BLaER1 (cell line): Measurements from ENCODE around the gene WDR5.
"Not testable (repeated sequence)": the region's sequence is repeated elsewhere in the genome, so short reads cannot be mapped to it uniquely, and the experiment has no call there.

ENCODE experiments used
- H3K27ac ChIP-seq: shearing (Covaris generic); formaldehyde crosslinking; 2 replicates; pipeline ENCODE4 v1.8.1; 2022
- H3K27me3 ChIP-seq: shearing (Covaris generic); formaldehyde crosslinking; 2 replicates; pipeline ENCODE4 v1.8.1; 2022
- H3K36me3 ChIP-seq: shearing (Covaris generic); formaldehyde crosslinking; 2 replicates; pipeline ENCODE4 v1.8.1; 2022
- H3K4me1 ChIP-seq: shearing (Covaris generic); formaldehyde crosslinking; 2 replicates; pipeline ENCODE4 v1.8.1; 2022
- H3K4me2 ChIP-seq: shearing (Covaris generic); formaldehyde crosslinking; 2 replicates; pipeline ENCODE4 v1.8.1; 2022
- H3K4me3 ChIP-seq: shearing (Covaris generic); formaldehyde crosslinking; 2 replicates; pipeline ENCODE4 v1.8.1; 2022
- H3K9ac ChIP-seq: shearing (Covaris generic); formaldehyde crosslinking; 2 replicates; pipeline ENCODE4 v1.8.1; 2022
- H3K9me3 ChIP-seq: shearing (Covaris generic); formaldehyde crosslinking; 2 replicates; pipeline ENCODE4 v1.8.1; 2022
- H4K20me1 ChIP-seq: shearing (Covaris generic); formaldehyde crosslinking; 2 replicates; pipeline ENCODE4 v1.8.1; 2022
- Cebpa-rat ChIP-seq: shearing (Covaris generic); IDR thresholded peaks from 2 replicates; pipeline ENCODE4 v1.8.1; 2022

WDR5 gene

GRCh38 chr9:134112561-134112960 is 23.3 kb upstream of the WDR5 start:
- Histone ChIP-seq H3K27ac (no peak overlapping the region), H3K4me2 (no peak overlapping the region), H3K27me3 (no peaks in the 10 kb centered on the region), H3K9ac (no peak overlapping the region), H3K9me3 (no peaks in the 10 kb centered on the region), H4K20me1 (no peaks in the 10 kb centered on the region), H3K4me1 (peaks cover 9% of the 10 kb centered on the region; the same call in 1 of the 2 replicates), H3K4me3 (no peak overlapping the region), H3K36me3 (no peaks in the 10 kb centered on the region)
- no peak for TF ChIP-seq Cebpa-rat

GRCh38 chr9:134118972-134119371 is 16.9 kb upstream of the WDR5 start:
- H3K9me3 ChIP-seq: peaks cover 13% of the 10 kb centered on the region
- not testable (repeated sequence) for H3K4me3 ChIP-seq, H4K20me1 ChIP-seq

GRCh38 chr9:134123764-134124128 is 12.1 kb upstream of the WDR5 start:
- H3K27me3 ChIP-seq: peaks cover 9% of the 10 kb centered on the region; the same call in 1 of the 2 replicates
- H3K4me3 ChIP-seq: no peak overlapping the region

More at GRCh38 chr9:134118972-134119371, 16.9 kb upstream of the WDR5 start:
- not testable (repeated sequence) for H3K27me3 ChIP-seq, H3K36me3 ChIP-seq, H3K9ac ChIP-seq, H3K4me2 ChIP-seq, H3K27ac ChIP-seq, H3K4me1 ChIP-seq

GRCh38 chr9:134125413-134126095 is 10.3 kb upstream of the WDR5 start:
- Histone ChIP-seq H3K4me3 (no peak overlapping the region), H3K36me3 (no peaks in the 10 kb centered on the region), H4K20me1 (no peaks in the 10 kb centered on the region), H3K4me1 (peaks cover 31% of the 10 kb centered on the region), H3K27me3 (peaks cover 20% of the 10 kb centered on the region; the same call in 1 of the 2 replicates), H3K4me2 (no peak overlapping the region), H3K27ac (0 out of 2 replicates have a peak overlapping the region, but pooled peaks have one; percentile 4), H3K9me3 (no peaks in the 10 kb centered on the region), H3K9ac (no peak overlapping the region)
- TF ChIP-seq Cebpa-rat: no peak

More at GRCh38 chr9:134123764-134124128, 12.1 kb upstream of the WDR5 start:
- peaks cover 16% of the 10 kb centered on the region for H3K4me1 ChIP-seq
- H4K20me1 ChIP-seq: no peaks in the 10 kb centered on the region
- no peak overlapping the region for H3K9ac ChIP-seq
- peak; percentile 93 for TF ChIP-seq Cebpa-rat
- H3K9me3 ChIP-seq: peaks cover 13% of the 10 kb centered on the region
- no peaks in the 10 kb centered on the region for H3K36me3 ChIP-seq
- H3K4me2 ChIP-seq: no peak overlapping the region
- no peak overlapping the region for H3K27ac ChIP-seq

- no peak for TF ChIP-seq Cebpa-rat
- peaks cover 20% of the 10 kb centered on the region; the same call in 1 of the 2 replicates for H3K27me3 ChIP-seq
- no peaks in the 10 kb centered on the region for H3K9me3 ChIP-seq
- no peaks in the 10 kb centered on the region for H4K20me1 ChIP-seq
- H3K9ac ChIP-seq: no peak overlapping the region
- H3K4me2 ChIP-seq: no peak overlapping the region
- H3K27ac ChIP-seq: no peak overlapping the region
- H3K4me3 ChIP-seq: no peak overlapping the region
- H3K36me3 ChIP-seq: no peaks in the 10 kb centered on the region
- peaks cover 39% of the 10 kb centered on the region for H3K4me1 ChIP-seq
Observed at GRCh38 chr9:134126373-134126772, 9.5 kb upstream of the WDR5 start.

- no peak overlapping the region for H3K27ac ChIP-seq
- TF ChIP-seq Cebpa-rat: no peak
- H3K4me3 ChIP-seq: no peak overlapping the region
- no peaks in the 10 kb centered on the region for H4K20me1 ChIP-seq
- H3K36me3 ChIP-seq: no peaks in the 10 kb centered on the region
- peak overlapping the region; percentile 79; the same call in 1 of the 2 replicates for H3K4me2 ChIP-seq
- H3K27me3 ChIP-seq: peaks cover 20% of the 10 kb centered on the region; the same call in 1 of the 2 replicates
- no peak overlapping the region for H3K9ac ChIP-seq
- H3K9me3 ChIP-seq: no peaks in the 10 kb centered on the region
- H3K4me1 ChIP-seq: peaks cover 41% of the 10 kb centered on the region
Observed at GRCh38 chr9:134127065-134127580, 8.8 kb upstream of the WDR5 start.

GRCh38 chr9:134127616-134128015 is 8.3 kb upstream of the WDR5 start:
- Histone ChIP-seq H3K4me1 (peaks cover 41% of the 10 kb centered on the region), H3K9me3 (no peaks in the 10 kb centered on the region), H3K4me3 (no peak overlapping the region), H3K27me3 (peaks cover 20% of the 10 kb centered on the region; the same call in 1 of the 2 replicates), H3K27ac (no peak overlapping the region), H3K36me3 (no peaks in the 10 kb centered on the region), H3K9ac (no peak overlapping the region), H3K4me2 (peak overlapping the region; percentile 79), H4K20me1 (no peaks in the 10 kb centered on the region)
- TF ChIP-seq Cebpa-rat: no peak

GRCh38 chr9:134128727-134129679 is 6.9 kb upstream of the WDR5 start:
- H3K36me3 ChIP-seq: no peaks in the 10 kb centered on the region
- peaks cover 43% of the 10 kb centered on the region for H3K4me1 ChIP-seq
- H4K20me1 ChIP-seq: no peaks in the 10 kb centered on the region
- no peak overlapping the region for H3K4me3 ChIP-seq
- peak overlapping the region; percentile 79 for H3K4me2 ChIP-seq
- peaks cover 20% of the 10 kb centered on the region; the same call in 1 of the 2 replicates for H3K27me3 ChIP-seq
- no peaks in the 10 kb centered on the region for H3K9me3 ChIP-seq
- TF ChIP-seq Cebpa-rat: no peak
- 0 out of 2 replicates have a peak overlapping the region, but pooled peaks have one; percentile 12 for H3K9ac ChIP-seq
- no peak overlapping the region for H3K27ac ChIP-seq

DNA sequence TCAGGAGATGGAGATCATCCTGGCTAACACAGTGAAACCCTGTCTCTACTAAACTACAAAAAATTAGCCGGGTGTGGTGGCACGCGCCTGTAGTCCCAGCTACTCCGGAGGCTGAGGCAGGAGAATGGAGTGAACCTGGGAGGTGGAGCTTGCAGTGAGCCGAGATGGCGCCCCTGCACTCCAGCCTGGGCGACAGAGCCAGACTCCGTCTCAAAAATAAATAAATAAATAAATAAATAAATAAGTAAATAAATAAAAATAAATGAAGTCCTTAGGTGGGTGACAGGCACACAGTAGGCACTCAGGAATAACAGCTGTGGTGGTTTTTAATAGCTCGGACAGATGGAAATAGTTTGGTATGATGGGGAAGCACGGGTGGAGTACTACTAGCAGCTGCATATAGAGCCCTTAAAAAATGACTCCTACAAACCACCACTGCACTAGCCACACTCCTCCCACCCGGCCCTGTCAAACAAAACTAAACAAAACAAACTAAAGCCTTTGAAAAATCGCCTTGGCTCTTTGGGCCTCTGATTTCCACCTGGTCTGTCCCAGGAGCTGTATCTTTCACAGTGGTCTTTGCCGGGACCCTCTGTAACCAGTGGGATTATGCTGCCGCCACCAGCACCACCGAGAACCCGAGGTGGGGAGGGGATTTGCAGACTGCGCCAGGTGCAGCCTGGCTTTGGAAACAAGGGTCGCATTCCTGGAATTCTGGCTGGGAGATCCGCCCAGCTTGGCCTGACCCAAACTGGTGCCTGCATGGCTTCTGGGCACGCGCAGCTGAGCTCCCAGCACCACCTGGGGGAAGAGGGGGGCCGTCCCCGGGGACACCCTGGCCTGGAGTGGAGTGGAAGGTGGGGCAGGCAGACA is 5.1 kb upstream of the WDR5 start:
- Histone ChIP-seq H3K4me1 (peaks cover 53% of the 10 kb centered on the region), H3K27me3 (peaks cover 20% of the 10 kb centered on the region; the same call in 1 of the 2 replicates), H3K9me3 (no peaks in the 10 kb centered on the region), H3K4me2 (peak overlapping the region; percentile 39), H4K20me1 (no peaks in the 10 kb centered on the region), H3K36me3 (no peaks in the 10 kb centered on the region), H3K9ac (no peak overlapping the region), H3K4me3 (no peak overlapping the region), H3K27ac (no peak overlapping the region)
- TF ChIP-seq Cebpa-rat: no peak
